Measurements from ENCODE around the gene PRAMEF15. TPM values are rescaled to one million over a fixed set of nuclear protein-coding genes. Genes with fewer than 3 reads are reported as not detected.
"Not testable (repeated sequence)": the region's sequence is repeated elsewhere in the genome, so short reads cannot be mapped to it uniquely, and the experiment has no call there.

The PRAMEF15 gene
- total RNA-seq, 1 donor from 2014 or later = not detected

GRCh38 chr1:13356774-13357173 is 41.4 kb downstream of the PRAMEF15 start:
- not testable (repeated sequence) for H3K36me3 ChIP-seq (ENCODE audit: control insufficient read depth, insufficient read depth, low read length); H3K4me3 ChIP-seq (ENCODE audit: low read depth, low read length); H3K27me3 ChIP-seq (ENCODE audit: control insufficient read depth, insufficient read depth, low read length)
- peak; percentile 0 for DNase-seq (ENCODE audit: low read depth)
- peak; percentile 25 for TF ChIP-seq CTCF (IDR thresholded peaks at IDR 0.05; ENCODE audit: insufficient read depth, low read length, poor library complexity, severe bottlenecking)

GRCh38 chr1:13362364-13362763 is 47.0 kb downstream of the PRAMEF15 start:
- DNase-seq (ENCODE audit: low read depth); H3K36me3 ChIP-seq (ENCODE audit: control insufficient read depth, insufficient read depth, low read length); H3K27me3 ChIP-seq (ENCODE audit: control insufficient read depth, insufficient read depth, low read length); H3K4me3 ChIP-seq (ENCODE audit: low read depth, low read length): not testable (repeated sequence)

- DNase-seq (ENCODE audit: low read depth); H3K36me3 ChIP-seq (ENCODE audit: control insufficient read depth, insufficient read depth, low read length); H3K27me3 ChIP-seq (ENCODE audit: control insufficient read depth, insufficient read depth, low read length); H3K4me3 ChIP-seq (ENCODE audit: low read depth, low read length): not testable (repeated sequence)
Observed at GRCh38 chr1:13364928-13365327, 49.5 kb downstream of the PRAMEF15 start.

GRCh38 chr1:13366536-13366935 is 51.2 kb downstream of the PRAMEF15 start:
- DNase-seq (ENCODE audit: low read depth); H3K27me3 ChIP-seq (ENCODE audit: control insufficient read depth, insufficient read depth, low read length): not testable (repeated sequence)

GRCh38 chr1:13368544-13368943 is 53.2 kb downstream of the PRAMEF15 start:
- H3K36me3 ChIP-seq (ENCODE audit: control insufficient read depth, insufficient read depth, low read length); DNase-seq (ENCODE audit: low read depth); H3K4me3 ChIP-seq (ENCODE audit: low read depth, low read length); H3K27me3 ChIP-seq (ENCODE audit: control insufficient read depth, insufficient read depth, low read length): not testable (repeated sequence)

More at GRCh38 chr1:13366536-13366935, 51.2 kb downstream of the PRAMEF15 start:
- H3K36me3 ChIP-seq (ENCODE audit: control insufficient read depth, insufficient read depth, low read length); H3K4me3 ChIP-seq (ENCODE audit: low read depth, low read length): not testable (repeated sequence)

Other genes with a start within 250 kb of the PRAMEF15 start
- not detected in 2 replicates for gene PRAMEF25, start 244.8 kb upstream of the PRAMEF15 start, total RNA-seq
- not detected in 2 replicates for gene HNRNPCL2, start 198.7 kb upstream of the PRAMEF15 start, total RNA-seq
- gene PRAMEF26, start 159.6 kb upstream of the PRAMEF15 start, total RNA-seq = not detected in 2 replicates
- gene HNRNPCL4, start 149.9 kb upstream of the PRAMEF15 start, total RNA-seq = not detected in 2 replicates
- not detected in 2 replicates for gene PRAMEF9, start 143.7 kb upstream of the PRAMEF15 start, total RNA-seq
- gene PRAMEF13, start 114.2 kb upstream of the PRAMEF15 start, total RNA-seq = not detected in 2 replicates
- not detected in 2 replicates for gene PRAMEF18, start 89.4 kb upstream of the PRAMEF15 start, total RNA-seq
- not detected in 2 replicates for gene PRAMEF5, start 61.4 kb upstream of the PRAMEF15 start, total RNA-seq
- not detected in 2 replicates for gene PRAMEF8, start 30.4 kb upstream of the PRAMEF15 start, total RNA-seq
- gene PRAMEF33, start 12.0 kb upstream of the PRAMEF15 start, total RNA-seq = not detected in 2 replicates
- not detected in 2 replicates for gene PRAMEF14, start 31.6 kb downstream of the PRAMEF15 start, total RNA-seq
- not detected in 2 replicates for gene PRAMEF19, start 56.4 kb downstream of the PRAMEF15 start, total RNA-seq
- gene PRAMEF17, start 74.1 kb downstream of the PRAMEF15 start, total RNA-seq = not detected in 2 replicates
- gene PRAMEF20, start 94.9 kb downstream of the PRAMEF15 start, total RNA-seq = not detected in 2 replicates
- gene LRRC38, start 198.4 kb downstream of the PRAMEF15 start, total RNA-seq = 0.33 and 1.6 TPM in 2 replicates

All from kidney epithelial cell (primary cell).